A172 (cell line): ENCODE data around the gene KLF13. TPM values are rescaled to one million over a fixed set of nuclear protein-coding genes. Genes with fewer than 3 reads are reported as not detected.

Source experiments
- DNase-seq: peaks from one replicate; pipeline ENCODE4 v3.0.0-alpha.2; 2015; ENCODE audit warnings: low spot score
- total RNA-seq: library from RNA; depleted of rRNA; stranded (reverse); fragments of >200 nt; shearing (Covaris generic); gene quantifications from 2 replicates; pipeline ENCODE4 v1.2.3, GENCODE V29; 2014

KLF13 gene
- total RNA-seq, 1 experiment from 2014 or later, result 27.9 TPM

DNA sequence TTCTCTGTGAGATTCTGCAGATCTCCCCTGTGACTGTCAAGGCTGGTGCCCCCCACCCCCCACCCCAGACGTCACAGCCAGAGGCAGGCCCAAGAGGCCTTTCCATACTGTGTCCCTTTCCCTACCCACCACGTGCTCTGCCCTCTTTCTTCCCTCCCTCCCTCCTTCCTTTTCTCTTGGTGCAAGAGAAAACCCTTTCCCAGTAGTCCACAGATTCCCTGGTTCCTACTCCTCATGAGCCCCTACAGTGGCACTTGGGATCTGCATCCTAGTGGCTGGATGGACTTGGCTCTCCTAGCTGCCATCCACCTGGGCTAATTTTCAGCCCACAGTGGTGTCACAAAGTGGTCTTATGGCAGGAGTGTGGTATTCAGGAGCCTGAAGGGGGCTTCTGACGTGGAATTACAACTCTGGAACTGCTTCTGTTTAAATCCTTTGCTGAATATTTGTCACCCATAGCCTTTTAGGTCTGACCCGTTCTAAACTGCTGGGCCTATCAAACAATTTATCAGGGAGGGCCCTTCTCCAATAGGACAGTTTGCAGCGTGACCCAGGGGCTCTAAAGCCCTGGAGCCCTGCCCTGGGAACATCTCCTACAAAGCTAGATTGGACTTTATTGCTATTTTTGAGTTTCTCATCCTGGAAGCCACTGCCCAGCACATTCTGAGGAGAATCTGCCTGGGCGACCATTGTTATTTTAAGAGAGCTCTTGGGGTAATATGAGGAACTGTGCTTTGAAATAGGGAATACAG lies 35.3 kb downstream of the KLF13 start:
- DNase-seq, result no peak

DNA sequence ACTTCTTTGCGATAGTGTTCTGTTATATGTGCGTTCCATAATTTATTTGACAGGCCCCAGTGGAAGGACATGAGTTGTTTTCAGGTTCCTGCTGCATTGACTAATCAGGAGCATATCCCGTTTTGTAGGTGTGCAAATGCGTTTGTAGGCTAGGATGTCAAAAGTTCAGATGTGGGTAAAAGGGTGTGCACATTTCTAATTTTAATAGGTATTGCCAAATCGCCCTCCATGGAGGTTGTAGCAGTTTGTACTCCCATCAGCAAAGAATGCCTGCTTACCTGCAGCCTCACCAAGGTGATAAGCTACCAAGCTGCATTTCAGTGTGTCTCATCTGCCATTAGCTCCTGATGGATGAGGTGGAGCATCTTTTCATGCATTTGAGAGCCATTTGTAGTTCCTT lies 36.3 kb downstream of the KLF13 start:
- no peak for DNase-seq

DNA sequence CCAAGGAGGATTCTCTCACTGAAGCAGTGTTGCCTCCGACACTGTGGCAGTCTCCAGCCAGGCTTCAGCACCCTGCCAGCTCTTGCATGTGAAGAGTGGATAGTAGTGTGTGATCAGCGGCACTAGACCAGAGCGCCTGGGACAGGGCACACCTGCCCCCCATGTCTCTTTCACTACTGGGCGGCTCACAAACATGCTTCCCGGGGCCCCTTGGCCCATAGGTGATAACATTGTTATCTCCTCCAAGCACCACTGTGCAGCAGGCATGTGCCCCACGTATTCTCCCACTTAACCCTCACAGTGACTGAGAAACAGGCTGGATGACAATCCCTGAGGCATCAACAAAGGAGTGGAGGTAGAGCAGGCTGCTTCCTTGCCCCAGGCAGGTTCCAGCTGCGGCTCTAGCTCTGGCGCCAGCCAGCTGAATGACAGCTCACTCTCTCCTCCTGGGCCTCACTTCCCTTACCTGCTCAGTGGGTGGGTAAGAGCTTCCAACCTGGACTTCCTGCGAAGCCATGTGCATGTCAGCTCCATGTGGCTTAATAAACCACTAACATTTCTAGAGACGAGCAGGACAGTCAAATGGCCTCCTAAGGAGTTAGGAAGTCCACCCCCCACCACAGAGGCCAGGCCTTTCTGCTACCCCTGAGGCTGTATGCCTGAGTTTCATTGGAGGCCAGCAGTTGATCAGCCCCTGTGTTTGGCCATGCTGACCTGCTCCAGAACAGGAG lies 37.8 kb downstream of the KLF13 start:
- DNase-seq, result no peak

DNA sequence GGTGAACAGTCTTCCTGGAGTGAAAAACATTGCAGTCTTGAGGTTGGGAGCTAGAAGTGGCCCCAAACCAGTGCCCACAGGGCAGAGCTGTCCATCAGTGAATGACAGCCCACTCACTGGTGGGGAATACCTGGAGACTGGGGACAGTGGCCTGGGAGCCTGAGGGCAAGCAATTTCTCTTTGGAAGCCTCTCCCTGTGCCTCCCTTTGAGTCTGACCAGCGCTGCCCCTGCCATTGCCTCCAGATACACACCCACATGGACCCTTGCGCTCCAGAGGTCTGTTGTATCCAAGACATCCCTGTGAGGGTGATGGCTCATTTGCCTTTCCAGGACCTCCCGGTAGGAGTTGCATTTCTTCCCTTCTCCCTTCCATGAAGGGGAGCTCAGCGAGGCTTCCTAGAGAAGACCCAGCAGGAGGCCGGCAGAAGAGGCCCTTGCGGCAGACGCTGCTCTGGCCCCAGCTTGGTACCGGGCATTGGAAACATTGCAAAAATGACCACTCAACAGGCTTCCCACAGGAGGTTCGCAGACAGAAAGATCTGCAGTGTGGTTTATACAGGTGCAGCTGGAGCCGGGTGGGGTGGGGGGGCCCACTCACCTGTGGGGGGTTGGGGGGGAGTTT lies 38.5 kb downstream of the KLF13 start:
- no peak for DNase-seq

DNA sequence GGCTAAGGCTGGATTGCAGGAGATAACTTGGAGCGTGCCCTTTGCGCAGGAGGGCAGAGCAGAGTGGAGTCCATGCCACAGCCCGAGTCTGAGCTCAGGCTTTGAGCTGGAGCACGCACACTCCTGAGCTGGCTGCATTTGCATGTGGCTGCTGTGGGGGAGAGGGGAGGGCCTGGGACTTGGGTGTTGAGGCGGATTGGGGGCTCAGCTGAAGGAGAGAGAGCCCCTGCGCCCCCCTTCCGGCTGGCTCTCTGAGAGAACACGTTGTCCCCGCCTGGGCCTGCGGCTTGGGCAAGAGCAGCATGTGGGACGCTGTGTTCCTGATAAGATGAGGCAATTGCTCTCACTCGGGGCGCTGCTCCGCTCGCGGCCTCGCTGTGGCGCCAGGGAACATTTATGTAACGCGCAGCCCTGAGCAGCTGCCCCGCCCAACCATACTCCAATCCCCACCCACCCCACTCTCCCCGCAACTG lies 39.1 kb downstream of the KLF13 start:
- no peak for DNase-seq

DNA sequence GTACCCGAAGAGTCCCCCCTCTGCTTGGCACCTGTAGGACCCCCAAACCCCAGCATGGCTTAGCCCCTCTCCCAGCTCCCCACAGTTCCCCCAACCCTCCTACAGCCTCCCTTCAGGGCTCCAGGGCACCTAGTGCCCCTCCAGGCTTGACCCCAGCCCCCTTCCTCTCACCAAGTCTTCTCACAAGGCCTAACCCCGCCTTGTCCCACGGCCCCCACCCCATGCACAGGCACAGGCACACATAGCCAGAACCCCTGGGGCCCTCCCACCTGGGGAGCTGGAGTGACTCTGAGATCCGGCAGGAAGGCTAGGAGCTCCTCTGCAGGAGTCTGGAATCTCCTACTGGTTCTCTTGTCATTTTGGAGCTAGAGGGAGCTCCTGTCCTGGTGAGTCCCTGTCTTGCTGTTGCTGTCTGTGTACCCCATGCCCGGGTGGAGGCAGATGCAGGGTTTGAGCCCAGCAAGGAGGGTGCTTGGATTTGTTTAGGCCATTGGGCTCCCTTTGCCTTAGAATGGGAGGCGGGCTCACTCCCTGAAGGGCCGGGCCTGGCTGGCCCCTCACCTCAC lies 39.6 kb downstream of the KLF13 start:
- DNase-seq, result no peak

DNA sequence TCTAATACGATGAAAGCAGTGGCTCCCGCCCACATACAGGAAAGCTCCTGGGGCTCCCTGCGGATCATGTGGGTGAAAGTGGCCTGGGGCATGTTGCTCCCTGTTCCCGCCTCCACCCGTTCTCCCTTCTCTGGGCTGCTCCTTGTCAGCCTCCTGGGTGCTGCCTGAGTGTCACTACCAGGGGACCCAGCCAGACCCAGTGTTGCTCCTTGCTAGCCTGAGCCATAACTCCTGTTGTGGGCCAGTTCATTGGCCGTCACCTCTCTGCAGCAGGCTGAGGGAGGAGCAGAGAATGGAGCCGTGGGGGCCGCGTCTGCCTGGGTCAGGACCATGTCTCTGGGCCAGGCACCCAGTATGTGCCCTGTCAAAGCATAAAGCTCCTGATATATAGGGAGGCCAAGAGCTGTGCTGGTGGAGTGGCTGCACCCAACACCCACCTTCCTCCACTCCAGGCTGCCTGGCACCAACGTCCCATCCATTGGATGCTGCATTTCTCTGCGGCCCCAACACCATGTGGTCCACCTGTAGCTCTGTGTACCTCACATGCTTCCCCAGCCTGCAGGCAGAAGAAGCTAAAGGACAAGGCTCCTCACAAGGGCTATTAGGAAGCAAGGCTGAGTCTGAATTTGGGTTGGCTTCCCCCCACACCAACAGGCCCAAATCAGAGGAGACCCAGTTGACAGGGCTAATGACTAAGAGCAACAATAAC lies 40.5 kb downstream of the KLF13 start:
- DNase-seq, result no peak

DNA sequence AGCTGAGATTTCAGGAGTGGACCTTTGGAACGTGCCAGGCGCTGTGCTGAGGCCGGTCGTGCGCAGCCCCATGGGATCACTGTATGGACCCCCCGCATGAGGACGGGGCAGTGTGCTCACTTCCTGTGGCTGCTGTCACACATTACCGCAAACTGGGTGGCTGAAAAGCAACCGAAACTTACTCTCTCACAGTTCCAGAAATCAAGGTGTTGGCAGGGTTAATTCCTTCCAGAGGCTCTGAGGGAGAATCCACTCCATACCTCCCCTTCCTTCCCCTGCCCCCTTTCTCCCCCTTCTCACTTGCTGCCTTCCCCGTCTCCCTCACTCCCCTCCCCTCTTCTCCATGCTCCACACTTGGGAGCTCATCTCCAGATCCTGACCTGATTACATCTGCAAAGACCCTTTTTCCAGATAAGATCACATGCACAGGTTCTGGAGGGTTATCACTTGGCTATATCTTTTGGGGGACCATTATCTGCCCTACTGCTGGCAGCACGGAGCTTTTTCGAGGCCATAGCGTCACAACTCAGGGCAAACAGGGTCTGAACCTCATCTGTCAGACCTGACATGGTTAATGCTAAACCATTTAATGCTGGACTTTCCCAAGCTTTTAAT lies 41.2 kb downstream of the KLF13 start:
- no peak for DNase-seq

DNA sequence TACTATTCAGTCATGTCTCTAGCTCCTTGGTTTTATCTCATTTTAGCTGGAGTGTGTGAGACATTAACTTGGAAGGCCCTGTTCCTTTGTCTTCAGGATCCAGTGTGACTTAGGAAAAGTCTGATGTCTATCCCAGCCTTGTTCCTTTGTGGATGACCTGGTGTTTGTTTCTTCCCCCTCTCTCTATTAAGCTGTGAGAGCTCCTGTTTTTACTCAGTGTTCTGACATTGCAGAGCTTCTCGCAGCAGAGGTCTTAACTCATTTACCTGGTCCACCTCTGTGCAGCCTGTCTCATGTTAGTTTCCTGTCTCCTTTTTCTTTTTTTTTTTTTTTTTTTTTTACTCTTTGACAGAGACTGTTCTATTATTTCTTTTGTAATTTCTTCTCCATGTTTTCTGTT lies 43.1 kb downstream of the KLF13 start:
- DNase-seq, result no peak

DNA sequence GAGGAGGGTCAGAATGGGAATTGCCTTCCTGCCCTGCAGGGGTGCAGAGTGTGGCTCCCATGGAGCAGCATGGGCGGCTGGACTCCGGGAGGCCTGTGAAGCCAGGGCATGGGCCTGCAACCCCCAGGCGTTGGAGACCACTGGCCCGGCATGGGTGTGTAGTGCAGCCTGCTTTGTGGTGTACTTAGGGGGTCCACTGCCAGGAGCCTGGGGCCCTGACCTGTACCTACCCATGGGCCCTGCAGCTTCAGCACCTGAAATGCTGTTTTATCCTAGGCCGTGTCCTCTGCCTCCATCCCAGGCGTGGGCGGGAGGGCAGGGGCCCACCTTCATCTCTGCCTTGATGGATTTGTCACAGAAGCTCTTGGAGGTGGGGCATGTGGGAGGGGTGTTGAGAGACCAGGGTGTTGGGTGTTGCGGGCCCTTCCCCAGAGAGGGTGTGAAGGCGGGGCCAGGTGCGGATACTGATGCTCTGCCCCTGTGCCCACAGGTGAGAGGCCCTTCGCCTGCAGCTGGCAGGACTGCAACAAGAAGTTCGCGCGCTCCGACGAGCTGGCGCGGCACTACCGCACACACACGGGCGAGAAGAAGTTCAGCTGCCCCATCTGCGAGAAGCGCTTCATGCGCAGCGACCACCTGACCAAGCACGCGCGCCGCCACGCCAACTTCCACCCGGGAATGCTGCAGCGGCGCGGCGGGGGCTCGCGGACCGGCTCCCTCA lies 45.0 kb downstream of the KLF13 start:
- no peak for DNase-seq

DNA sequence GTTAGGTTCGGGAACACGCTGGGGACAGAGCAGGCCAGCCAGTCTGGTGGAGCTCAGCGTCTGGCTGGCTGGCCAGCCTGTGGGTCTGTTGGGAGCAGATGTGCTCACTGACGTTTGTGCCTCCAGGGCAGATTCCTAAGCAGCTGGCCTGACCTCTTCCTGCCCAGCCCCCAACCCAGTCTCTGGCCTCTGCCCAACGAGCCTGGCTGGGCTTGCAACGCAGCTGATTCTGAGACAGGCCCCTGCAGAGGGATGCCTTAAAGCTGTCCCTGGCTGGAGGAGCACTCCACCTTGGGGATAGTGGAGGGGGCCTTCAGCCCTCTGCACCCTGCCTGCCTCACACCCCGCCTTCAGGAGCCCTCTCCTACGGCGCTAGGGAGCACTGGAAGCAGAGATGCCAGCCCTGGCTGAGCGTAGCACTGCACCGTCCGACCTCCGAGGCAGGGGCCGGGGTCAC lies 46.0 kb downstream of the KLF13 start:
- DNase-seq, result peak; percentile 12

DNA sequence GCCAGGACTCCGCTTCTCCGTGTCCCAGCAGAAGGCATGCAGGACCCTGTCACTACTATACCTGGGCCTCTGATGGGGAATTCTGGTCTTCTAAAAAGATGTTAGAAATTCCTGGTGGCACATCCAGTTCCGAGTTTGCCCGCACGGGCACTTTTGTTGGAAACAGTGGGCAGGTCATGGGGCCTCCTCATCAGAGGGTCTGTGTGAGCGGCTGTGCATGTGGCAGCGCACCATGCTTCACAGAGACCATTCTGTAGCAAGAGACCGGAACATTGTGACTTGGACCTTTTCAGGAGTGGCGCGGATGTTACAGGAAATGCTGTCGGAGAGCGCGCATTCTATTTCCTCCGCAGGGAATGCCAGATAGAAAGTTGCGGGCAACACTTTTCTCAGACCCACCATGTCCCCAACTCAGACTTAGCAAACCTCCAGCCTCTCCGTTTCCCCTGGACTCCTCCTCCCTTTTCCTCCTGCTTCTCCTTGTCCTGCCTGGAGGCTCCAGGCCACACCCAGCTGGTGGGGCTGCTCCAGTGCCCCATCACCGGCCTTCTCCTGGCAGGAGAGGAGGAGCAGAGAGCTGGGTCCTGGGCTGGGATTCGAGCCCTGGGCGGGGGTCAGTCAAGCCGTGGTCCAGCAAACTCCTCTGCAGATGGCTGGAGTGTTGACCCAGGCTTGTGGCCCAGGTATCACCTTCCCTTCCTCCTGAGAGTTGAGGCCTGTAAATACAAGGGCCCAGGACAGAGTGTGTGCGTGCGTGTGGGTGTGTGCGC lies 46.6 kb downstream of the KLF13 start:
- DNase-seq, result no peak

DNA sequence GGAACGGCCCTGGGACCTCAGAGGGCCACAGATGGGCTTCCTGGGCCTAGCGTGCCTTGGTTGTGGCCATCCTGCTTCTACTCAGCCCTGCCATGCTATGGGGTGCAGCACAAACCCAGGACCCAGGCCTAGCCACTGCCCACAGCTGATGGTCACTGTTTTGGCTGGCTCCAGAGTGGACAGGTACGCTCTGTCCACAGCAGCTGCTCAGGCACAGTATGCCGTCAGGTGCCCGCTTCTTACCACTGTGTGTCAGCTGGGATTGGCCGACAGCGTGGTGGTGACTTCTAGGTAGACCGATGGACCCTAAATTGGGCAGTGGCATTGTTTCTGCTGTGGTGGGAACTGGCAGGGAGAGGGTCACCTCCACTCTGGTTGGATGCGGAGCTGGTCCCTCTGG lies 47.3 kb downstream of the KLF13 start:
- no peak for DNase-seq

DNA sequence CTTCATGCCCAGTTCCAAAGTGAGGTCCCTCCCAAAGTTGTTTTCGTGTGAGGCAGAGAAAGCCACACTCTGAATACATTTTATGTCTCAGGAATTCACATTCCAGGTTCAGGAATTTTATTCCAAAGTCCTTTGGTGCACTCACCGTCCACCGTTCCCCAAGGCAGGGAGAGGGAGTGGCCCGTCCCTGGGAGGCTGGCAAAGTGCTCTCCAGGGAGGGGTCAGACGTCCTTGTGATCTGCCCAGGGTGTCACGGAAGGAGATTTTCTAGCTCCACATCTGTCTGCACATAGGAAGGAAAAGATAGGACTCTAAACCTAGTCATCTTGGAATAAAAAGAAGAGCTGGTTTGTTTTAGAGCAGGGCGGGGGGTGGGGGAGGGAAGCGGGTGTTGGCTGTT lies 47.9 kb downstream of the KLF13 start:
- no peak for DNase-seq

DNA sequence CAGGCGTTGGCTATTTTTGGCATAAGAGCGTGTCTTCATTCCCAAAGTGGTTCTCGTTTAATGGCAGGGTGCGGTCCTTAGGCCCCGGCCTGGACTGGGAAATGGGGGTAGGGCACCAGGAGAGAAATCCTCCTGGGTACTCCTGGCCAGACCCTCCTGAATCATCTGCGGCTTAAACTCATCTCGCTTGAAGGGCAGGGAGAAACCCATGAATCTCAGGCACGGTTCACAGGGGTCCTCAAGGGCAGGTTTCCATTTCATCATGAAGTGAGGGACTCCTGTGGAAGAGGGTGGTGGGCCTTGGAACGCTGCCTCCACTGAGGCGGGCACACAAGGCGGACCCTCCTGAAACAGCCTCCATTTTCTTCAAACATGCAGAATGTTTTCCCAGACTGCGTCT lies 48.4 kb downstream of the KLF13 start:
- no peak for DNase-seq

DNA sequence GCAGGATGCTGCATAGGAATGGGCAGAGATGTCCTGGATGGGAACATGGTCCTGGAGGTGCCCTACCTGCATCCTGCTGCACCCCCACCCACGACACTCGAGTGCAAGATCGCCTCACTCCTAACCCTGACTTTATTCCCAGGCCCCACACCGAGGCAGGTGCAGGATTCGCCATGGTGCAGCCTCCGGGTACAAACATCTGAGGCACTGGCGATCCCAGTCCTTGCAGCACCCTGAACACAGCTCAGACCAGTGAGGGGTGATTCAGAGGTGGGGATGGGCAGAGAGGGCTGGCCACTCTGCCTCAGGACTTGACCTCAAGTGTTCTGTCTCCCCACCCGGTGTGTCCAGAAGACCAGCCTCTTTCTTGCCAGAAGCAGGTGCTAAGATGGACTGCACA lies 49.1 kb downstream of the KLF13 start:
- DNase-seq, result no peak

DNA sequence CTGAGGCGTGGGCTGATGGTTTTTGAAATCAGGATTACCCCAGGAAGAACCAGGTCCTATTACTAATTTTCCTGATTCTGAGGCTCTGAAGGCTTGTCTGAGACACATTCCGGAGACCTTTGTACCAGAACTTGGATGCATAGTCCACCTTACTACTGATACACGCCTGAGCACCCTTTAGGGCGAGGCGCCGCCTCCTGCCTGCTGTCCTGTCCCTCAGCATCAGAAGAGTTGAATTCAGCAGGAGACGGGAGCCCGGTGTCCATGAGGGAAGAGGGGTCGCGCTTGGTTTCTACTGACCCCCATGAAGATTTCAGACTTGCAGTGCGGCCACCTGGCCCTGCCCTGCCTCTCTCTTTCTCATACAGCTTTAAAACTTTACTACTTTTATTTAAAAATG lies 49.9 kb downstream of the KLF13 start:
- no peak for DNase-seq

DNA sequence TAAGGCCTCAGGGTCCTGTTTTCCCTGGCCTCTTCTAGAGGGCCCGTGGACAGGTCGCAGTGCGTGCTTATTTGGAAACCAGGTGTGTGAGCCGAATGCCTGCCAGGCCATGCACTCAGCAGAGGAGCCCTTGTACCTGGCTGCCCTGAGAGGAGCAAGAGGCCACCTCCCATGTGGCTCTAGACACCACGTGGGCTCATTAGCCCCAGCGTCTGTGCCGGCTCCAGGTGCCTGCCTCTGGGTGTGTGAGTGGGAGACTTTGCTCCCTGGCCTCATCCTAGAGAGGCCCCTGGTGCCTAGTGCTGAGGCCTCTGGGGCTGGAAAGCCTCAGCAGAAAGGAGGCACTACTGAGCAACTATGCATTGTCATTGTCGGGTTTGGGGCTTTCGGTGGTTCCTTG lies 50.4 kb downstream of the KLF13 start:
- DNase-seq, result no peak

DNA sequence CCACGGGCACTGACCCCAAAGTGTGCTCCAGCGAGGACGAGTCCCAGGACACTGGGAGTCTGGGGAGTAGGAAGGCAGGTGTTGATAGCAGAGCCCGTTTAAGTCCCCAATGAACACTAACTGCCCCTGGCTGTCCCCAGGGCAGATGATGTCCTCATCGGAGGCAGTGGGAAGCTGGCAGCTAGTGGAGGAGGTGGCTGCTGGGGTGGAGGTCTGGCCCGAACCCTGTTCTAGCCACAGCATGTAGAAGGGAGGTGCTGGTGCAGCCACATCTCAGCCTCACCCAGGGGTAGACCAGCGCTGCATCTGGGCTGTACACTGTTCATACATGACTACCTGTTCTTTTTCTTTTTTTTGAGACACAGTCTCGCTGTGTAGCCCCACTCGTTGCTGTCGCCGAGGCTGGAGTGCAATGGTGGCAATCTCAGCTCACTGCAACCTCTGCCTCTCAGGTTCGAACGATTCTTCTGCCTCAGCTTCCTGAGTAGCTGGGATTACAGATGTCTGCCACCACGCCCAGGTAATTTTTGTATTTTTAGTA lies 51.8 kb downstream of the KLF13 start:
- no peak for DNase-seq

DNA sequence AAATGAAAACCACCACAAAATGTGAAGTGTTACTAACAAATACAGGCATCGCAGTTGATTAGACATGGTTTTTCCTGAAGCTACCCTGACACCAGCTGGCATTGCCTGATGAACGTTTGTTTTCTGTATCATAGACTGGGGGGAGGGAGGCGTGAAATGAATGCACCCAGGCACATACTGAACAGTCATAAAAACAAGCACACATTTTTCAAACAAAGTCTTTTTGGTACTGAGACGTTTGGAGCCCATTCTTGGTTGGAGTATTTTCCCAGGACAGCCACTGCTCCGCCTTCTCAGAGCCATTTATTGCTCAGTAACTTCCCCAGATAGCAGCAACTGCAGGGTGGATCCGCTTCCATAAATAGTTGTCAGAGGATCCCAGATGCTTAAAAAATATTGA lies 52.4 kb downstream of the KLF13 start:
- DNase-seq, result no peak
